WTC11 (cell line): ENCODE measurements around the gene FAM78B. TPM values are rescaled to one million over a fixed set of nuclear protein-coding genes. Genes with fewer than 3 reads are reported as not detected.

Experiments
- ATAC-seq: fragments of 200-7000 bp; cut with Tn5 transposase; 2 replicates; pipeline ENCODE4 v1.10.0; 2021; ENCODE audit warnings: mild to moderate bottlenecking, moderate library complexity
- CTCF ChIA-PET: fragments of 300-600 bp; sonication (Branson Sonifier 250); formaldehyde crosslinking; loops from one replicate; lab custom pipeline; 2021; ENCODE audit warnings: antibody characterized with exemption; lab: Charles Lee
- POLR2A ChIA-PET: fragments of 350-600 bp; sonication (Branson Sonifier 250); formaldehyde crosslinking; loops from one replicate; lab custom pipeline; 2021; ENCODE audit warnings: antibody characterized with exemption; lab: Charles Lee
- DNase-seq: peaks from one replicate; pipeline ENCODE4 v3.0.0; 2021; ENCODE audit warnings: low spot score
- H3K27ac Mint-ChIP-seq: 2 replicates; pipeline ENCODE4 v1.8.0; 2021; ENCODE audit warnings: mixed read lengths
- H3K27me3 Mint-ChIP-seq: 2 replicates; pipeline ENCODE4 v1.8.0; 2021; ENCODE audit warnings: low read depth, mild to moderate bottlenecking, moderate library complexity, mixed read lengths
- H3K36me3 Mint-ChIP-seq: 2 replicates; pipeline ENCODE4 v1.8.0; 2021; ENCODE audit warnings: mixed read lengths
- H3K4me1 Mint-ChIP-seq: 2 replicates; pipeline ENCODE4 v1.8.0; 2022; ENCODE audit warnings: mixed read lengths
- H3K4me3 Mint-ChIP-seq: 2 replicates; pipeline ENCODE4 v1.8.0; 2021; ENCODE audit warnings: mild to moderate bottlenecking, moderate library complexity, mixed read lengths
- H3K9me3 Mint-ChIP-seq: 2 replicates; pipeline ENCODE4 v1.8.0; 2021; ENCODE audit warnings: mixed read lengths
- CTCF ChIP-seq: fragments of 200-600 bp; IDR thresholded peaks from 2 replicates; pipeline ENCODE4 v1.8.0; 2022; ENCODE audit warnings: antibody characterized with exemption
- E2F4 ChIP-seq: sonication (generic); formaldehyde crosslinking; IDR thresholded peaks from 2 replicates; pipeline ENCODE4 v1.8.1; 2022; ENCODE audit warnings: low read depth, mild to moderate bottlenecking, moderate library complexity, missing genetic modification reagents, borderline replicate concordance
- ESRRA ChIP-seq: sonication (generic); formaldehyde crosslinking; IDR thresholded peaks from 2 replicates; pipeline ENCODE4 v1.8.1; 2022; ENCODE audit warnings: mild to moderate bottlenecking, missing genetic modification reagents, borderline replicate concordance
- NR2C2 ChIP-seq: sonication (generic); formaldehyde crosslinking; IDR thresholded peaks from 2 replicates; pipeline ENCODE4 v1.8.0; 2022; ENCODE audit warnings: mild to moderate bottlenecking, missing genetic modification reagents
- SMAD3 ChIP-seq: sonication (generic); formaldehyde crosslinking; IDR thresholded peaks from 2 replicates; pipeline ENCODE4 v1.8.0; 2022; ENCODE audit warnings: missing genetic modification reagents, mild to moderate bottlenecking, borderline replicate concordance
- SMAD4 ChIP-seq: sonication (generic); formaldehyde crosslinking; IDR thresholded peaks from 2 replicates; pipeline ENCODE4 v1.8.0; 2022; ENCODE audit warnings: mild to moderate bottlenecking, missing genetic modification reagents
- USF1 ChIP-seq: sonication (generic); formaldehyde crosslinking; IDR thresholded peaks from 2 replicates; pipeline ENCODE4 v1.8.0; 2022; ENCODE audit warnings: mild to moderate bottlenecking, missing genetic modification reagents
- ZNF219 ChIP-seq: sonication (generic); formaldehyde crosslinking; IDR thresholded peaks from 2 replicates; pipeline ENCODE4 v1.8.0; 2023; ENCODE audit warnings: missing genetic modification reagents, mild to moderate bottlenecking, borderline replicate concordance
- ZNF263 ChIP-seq: sonication (generic); formaldehyde crosslinking; IDR thresholded peaks from 2 replicates; pipeline ENCODE4 v1.8.1; 2022; ENCODE audit warnings: low read depth, mild to moderate bottlenecking, moderate library complexity, missing genetic modification reagents
- ZNF396 ChIP-seq: fragments of 250-450 bp; sonication (Bioruptor Pico); IDR thresholded peaks from 2 replicates; pipeline ENCODE4 v1.8.0; 2021; ENCODE audit warnings: mild to moderate bottlenecking, moderate library complexity, borderline replicate concordance
- ZNF425 ChIP-seq: fragments of 250-450 bp; sonication (Bioruptor Pico); conservative IDR thresholded peaks from 2 replicates; pipeline ENCODE4 v1.9.0; 2021; ENCODE audit warnings: mild to moderate bottlenecking
- total RNA-seq: library from RNA; stranded (reverse); gene quantifications from 3 replicates; pipeline ENCODE4 v1.2.3, GENCODE V29; 2021
- TF ChIP-seq, protein P1 (sequence below): fragments of 250-450 bp; sonication (Bioruptor Pico); IDR thresholded peaks from 2 replicates; pipeline ENCODE4 v1.8.0; 2021; ENCODE audit warnings: mild to moderate bottlenecking
- TF ChIP-seq, protein P2 (sequence below): sonication (generic); formaldehyde crosslinking; IDR thresholded peaks from 2 replicates; pipeline ENCODE4 v1.8.1; 2022; ENCODE audit warnings: low read depth, missing genetic modification reagents, borderline replicate concordance
- TF ChIP-seq, protein P3 (sequence below): sonication (generic); formaldehyde crosslinking; IDR thresholded peaks from 2 replicates; pipeline ENCODE4 v1.8.1; 2023; ENCODE audit warnings: mild to moderate bottlenecking, missing genetic modification reagents
- TF ChIP-seq, protein P4 (sequence below): sonication (generic); formaldehyde crosslinking; IDR thresholded peaks from 2 replicates; pipeline ENCODE4 v1.8.0; 2022; ENCODE audit warnings: mild to moderate bottlenecking, missing genetic modification reagents
- TF ChIP-seq, protein P5 (sequence below): sonication (generic); formaldehyde crosslinking; IDR thresholded peaks from 2 replicates; pipeline ENCODE4 v1.8.0; 2022; ENCODE audit warnings: mild to moderate bottlenecking, missing genetic modification reagents
- TF ChIP-seq, protein P6 (sequence below): sonication (generic); formaldehyde crosslinking; IDR thresholded peaks from 2 replicates; pipeline ENCODE4 v1.8.1; 2023; ENCODE audit warnings: mild to moderate bottlenecking, missing genetic modification reagents, moderate library complexity

Gene FAM78B
- total RNA-seq, 1 experiment from 2014 or later = 2.6 TPM

GRCh38 chr1:166170726-166171125 lies 3.9 kb upstream of the FAM78B start:
- Mint-ChIP-seq H3K4me3 (no peak overlapping the region), H3K4me1 (peaks cover 31% of the 10 kb centered on the region), H3K36me3 (no peaks in the 10 kb centered on the region), H3K27me3 (peaks cover 14% of the 10 kb centered on the region), H3K9me3 (no peaks in the 10 kb centered on the region), H3K27ac (no peak overlapping the region)
- ChIA-PET POLR2A (no interaction called here), CTCF (interaction anchor here (1.6 kb wide), 1 partner anchor 1041 kb away, joined by 3 read pairs; no protein-coding TSS in a partner anchor)
- DNase-seq (no peak), ATAC-seq (no peak)
- TF ChIP-seq USF1 (no peak), SMAD3 (CRISPR knock-in tag) (no peak), ESRRA (CRISPR knock-in tag) (no peak), NR2C2 (CRISPR knock-in tag) (no peak), ZNF396 (CRISPR knock-in tag) (no peak), SMAD4 (no peak), ZNF219 (no peak), CTCF (no peak), E2F4 (no peak)
- TF ChIP-seq, protein P1, sequence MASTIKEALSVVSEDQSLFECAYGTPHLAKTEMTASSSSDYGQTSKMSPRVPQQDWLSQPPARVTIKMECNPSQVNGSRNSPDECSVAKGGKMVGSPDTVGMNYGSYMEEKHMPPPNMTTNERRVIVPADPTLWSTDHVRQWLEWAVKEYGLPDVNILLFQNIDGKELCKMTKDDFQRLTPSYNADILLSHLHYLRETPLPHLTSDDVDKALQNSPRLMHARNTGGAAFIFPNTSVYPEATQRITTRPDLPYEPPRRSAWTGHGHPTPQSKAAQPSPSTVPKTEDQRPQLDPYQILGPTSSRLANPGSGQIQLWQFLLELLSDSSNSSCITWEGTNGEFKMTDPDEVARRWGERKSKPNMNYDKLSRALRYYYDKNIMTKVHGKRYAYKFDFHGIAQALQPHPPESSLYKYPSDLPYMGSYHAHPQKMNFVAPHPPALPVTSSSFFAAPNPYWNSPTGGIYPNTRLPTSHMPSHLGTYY (CRISPR knock-in tag) = no peak
- TF ChIP-seq, protein P2, sequence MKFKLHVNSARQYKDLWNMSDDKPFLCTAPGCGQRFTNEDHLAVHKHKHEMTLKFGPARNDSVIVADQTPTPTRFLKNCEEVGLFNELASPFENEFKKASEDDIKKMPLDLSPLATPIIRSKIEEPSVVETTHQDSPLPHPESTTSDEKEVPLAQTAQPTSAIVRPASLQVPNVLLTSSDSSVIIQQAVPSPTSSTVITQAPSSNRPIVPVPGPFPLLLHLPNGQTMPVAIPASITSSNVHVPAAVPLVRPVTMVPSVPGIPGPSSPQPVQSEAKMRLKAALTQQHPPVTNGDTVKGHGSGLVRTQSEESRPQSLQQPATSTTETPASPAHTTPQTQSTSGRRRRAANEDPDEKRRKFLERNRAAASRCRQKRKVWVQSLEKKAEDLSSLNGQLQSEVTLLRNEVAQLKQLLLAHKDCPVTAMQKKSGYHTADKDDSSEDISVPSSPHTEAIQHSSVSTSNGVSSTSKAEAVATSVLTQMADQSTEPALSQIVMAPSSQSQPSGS (CRISPR knock-in tag) = no peak
- TF ChIP-seq, protein P3, sequence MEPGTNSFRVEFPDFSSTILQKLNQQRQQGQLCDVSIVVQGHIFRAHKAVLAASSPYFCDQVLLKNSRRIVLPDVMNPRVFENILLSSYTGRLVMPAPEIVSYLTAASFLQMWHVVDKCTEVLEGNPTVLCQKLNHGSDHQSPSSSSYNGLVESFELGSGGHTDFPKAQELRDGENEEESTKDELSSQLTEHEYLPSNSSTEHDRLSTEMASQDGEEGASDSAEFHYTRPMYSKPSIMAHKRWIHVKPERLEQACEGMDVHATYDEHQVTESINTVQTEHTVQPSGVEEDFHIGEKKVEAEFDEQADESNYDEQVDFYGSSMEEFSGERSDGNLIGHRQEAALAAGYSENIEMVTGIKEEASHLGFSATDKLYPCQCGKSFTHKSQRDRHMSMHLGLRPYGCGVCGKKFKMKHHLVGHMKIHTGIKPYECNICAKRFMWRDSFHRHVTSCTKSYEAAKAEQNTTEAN (CRISPR knock-in tag) = no peak
- TF ChIP-seq, protein P4, sequence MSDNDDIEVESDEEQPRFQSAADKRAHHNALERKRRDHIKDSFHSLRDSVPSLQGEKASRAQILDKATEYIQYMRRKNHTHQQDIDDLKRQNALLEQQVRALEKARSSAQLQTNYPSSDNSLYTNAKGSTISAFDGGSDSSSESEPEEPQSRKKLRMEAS = no peak

- ChIA-PET POLR2A (no interaction called here), CTCF (interaction anchor here (1.6 kb wide), 1 partner anchor 1040 kb away, joined by 3 read pairs; no protein-coding TSS in a partner anchor)
- Mint-ChIP-seq H3K4me1 (peaks cover 31% of the 10 kb centered on the region), H3K9me3 (no peaks in the 10 kb centered on the region), H3K4me3 (no peak overlapping the region), H3K27me3 (peaks cover 21% of the 10 kb centered on the region), H3K36me3 (no peaks in the 10 kb centered on the region), H3K27ac (no peak overlapping the region)
- DNase-seq (no peak), ATAC-seq (no peak)
- TF ChIP-seq, protein P5, sequence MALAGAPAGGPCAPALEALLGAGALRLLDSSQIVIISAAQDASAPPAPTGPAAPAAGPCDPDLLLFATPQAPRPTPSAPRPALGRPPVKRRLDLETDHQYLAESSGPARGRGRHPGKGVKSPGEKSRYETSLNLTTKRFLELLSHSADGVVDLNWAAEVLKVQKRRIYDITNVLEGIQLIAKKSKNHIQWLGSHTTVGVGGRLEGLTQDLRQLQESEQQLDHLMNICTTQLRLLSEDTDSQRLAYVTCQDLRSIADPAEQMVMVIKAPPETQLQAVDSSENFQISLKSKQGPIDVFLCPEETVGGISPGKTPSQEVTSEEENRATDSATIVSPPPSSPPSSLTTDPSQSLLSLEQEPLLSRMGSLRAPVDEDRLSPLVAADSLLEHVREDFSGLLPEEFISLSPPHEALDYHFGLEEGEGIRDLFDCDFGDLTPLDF (CRISPR knock-in tag) = no peak
- no peak for TF ChIP-seq USF1
- TF ChIP-seq, protein P6, sequence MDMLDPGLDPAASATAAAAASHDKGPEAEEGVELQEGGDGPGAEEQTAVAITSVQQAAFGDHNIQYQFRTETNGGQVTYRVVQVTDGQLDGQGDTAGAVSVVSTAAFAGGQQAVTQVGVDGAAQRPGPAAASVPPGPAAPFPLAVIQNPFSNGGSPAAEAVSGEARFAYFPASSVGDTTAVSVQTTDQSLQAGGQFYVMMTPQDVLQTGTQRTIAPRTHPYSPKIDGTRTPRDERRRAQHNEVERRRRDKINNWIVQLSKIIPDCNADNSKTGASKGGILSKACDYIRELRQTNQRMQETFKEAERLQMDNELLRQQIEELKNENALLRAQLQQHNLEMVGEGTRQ (CRISPR knock-in tag) = no peak
- no peak for TF ChIP-seq ZNF263
- no peak for TF ChIP-seq ZNF425 (CRISPR knock-in tag)
Observed at GRCh38 chr1:166170075-166170474, 3.3 kb upstream of the FAM78B start.
